Measurements from ENCODE around the gene PRKCZ.

The PRKCZ gene

GRCh38 chr1:2084306-2084705 is 34.1 kb downstream of the PRKCZ start:
- DNase-seq (ENCODE audit: low spot score), result no peak

GRCh38 chr1:2085080-2085479 is 34.9 kb downstream of the PRKCZ start:
- no peak for DNase-seq (ENCODE audit: low spot score)

- no peak for DNase-seq (ENCODE audit: low spot score)
Measured at GRCh38 chr1:2086446-2087078, 36.4 kb downstream of the PRKCZ start.

GRCh38 chr1:2087766-2088165 is 37.6 kb downstream of the PRKCZ start:
- DNase-seq (ENCODE audit: low spot score), result no peak

- DNase-seq (ENCODE audit: low spot score), result no peak
Measured at GRCh38 chr1:2088458-2088857, 38.2 kb downstream of the PRKCZ start.

DNA sequence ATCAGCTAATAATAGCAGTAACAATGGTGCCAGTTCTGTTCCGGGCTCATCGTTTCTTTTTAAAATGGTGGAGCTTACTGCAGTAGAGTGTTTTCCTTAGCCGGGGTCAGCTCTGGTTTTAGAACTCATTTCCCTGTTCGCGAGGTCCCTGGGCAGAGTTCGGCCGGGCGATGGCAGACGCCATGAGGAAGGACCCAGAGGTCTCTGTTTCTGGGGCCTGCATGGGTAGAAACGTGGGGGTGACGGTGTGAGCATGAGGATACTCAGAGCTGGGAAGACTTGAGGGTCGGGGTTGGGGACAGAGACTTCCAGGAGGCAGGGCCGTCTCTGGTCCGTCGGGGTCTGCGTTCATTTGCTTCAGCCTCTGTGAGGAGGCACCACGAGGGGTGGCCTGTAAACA is 38.8 kb downstream of the PRKCZ start:
- no peak for DNase-seq (ENCODE audit: low spot score)

- DNase-seq (ENCODE audit: low spot score), result no peak
Measured at GRCh38 chr1:2090216-2090890, 40.1 kb downstream of the PRKCZ start.

GRCh38 chr1:2091611-2092604 is 41.7 kb downstream of the PRKCZ start:
- DNase-seq (ENCODE audit: low spot score), result no peak

DNA sequence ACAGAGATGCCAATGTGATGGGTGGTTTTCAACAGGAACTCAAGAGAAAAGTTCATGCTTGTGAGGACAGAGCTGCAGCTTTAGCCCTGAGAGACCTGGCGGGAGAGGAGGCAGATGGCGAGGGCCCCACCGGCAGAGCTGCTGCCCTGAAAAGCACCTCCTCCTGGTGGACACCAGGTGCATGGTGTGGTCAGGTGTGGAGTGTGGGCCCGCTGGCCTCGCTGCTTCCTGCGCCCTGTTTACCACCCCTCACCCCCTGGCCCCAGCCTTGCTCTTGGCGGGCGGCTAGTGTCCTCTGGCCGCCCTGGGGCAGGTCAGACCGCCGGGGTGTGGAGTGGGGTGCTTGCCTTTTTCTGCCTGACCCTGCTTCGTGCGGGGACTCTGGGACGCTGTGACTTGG is 42.8 kb downstream of the PRKCZ start:
- no peak for DNase-seq (ENCODE audit: low spot score)

- DNase-seq (ENCODE audit: low spot score), result no peak
Measured at GRCh38 chr1:2093636-2094035, 43.4 kb downstream of the PRKCZ start.

GRCh38 chr1:2094269-2095158 is 44.3 kb downstream of the PRKCZ start:
- peak; percentile 50 for DNase-seq (ENCODE audit: low spot score)

GRCh38 chr1:2095394-2095793 is 45.2 kb downstream of the PRKCZ start:
- no peak for DNase-seq (ENCODE audit: low spot score)

GRCh38 chr1:2095981-2096736 is 45.9 kb downstream of the PRKCZ start:
- no peak for DNase-seq (ENCODE audit: low spot score)

GRCh38 chr1:2097386-2098300 is 47.4 kb downstream of the PRKCZ start:
- no peak for DNase-seq (ENCODE audit: low spot score)

DNA sequence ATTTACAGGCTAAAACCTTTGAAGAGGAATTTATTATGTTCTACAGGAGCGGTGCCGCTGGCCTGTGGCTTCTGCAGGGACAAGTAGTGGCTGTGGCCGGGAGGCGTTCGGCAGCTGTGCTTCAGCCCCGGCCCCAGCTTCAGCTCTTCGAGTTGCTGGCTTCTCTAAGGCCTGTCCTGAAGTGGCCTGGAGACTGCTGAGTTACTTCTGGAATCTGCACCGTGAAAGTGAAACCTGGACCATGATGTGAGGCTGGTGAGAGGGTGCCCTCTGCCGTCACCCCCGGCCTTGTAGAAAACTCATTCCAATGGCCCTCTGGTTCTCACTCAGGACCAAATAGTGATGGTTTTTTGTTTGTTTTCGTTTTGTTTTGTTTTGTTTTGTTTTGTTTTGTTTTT is 48.1 kb downstream of the PRKCZ start:
- DNase-seq (ENCODE audit: low spot score), result no peak

GRCh38 chr1:2098839-2099785 is 48.9 kb downstream of the PRKCZ start:
- DNase-seq (ENCODE audit: low spot score), result no peak

GRCh38 chr1:2099886-2100779 is 49.9 kb downstream of the PRKCZ start:
- peak; percentile 81 for DNase-seq (ENCODE audit: low spot score)

DNA sequence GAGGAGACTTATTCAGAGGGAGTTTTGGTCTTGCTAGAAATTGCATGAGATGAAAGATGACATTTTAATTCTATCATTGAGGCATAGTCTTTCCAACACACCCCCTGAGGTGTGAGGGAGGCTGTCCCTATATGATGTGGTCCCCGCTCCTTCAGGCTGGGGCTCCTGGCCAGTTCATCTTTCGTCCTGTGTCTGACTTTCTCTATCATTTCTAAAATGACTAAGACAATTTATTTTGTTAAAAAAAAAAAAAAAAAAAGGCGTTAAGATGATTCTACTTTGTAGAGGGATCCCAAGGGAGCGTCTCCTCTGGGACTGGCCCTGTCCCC is 50.5 kb downstream of the PRKCZ start:
- no peak for DNase-seq (ENCODE audit: low spot score)
